OCI-LY7 (cell line): ENCODE results near the gene RPRD2. TPM values are rescaled to one million over a fixed set of nuclear protein-coding genes. Genes with fewer than 3 reads are reported as not detected.

Experiments used
- BruUV-seq: library from RNA; stranded (reverse); fragments of 400-500 nt; replicated peaks from 2 replicates; lab custom pipeline; 2021; lab: Mats Ljungman, UMichigan
- CTCF ChIA-PET: fragments of 300-600 bp; sonication (Branson Sonifier 250); formaldehyde crosslinking; loops from one replicate; lab custom pipeline; 2022; ENCODE audit warnings: antibody characterized with exemption; ENCODE audit not compliant: unreplicated experiment; lab: Charles Lee
- POLR2A ChIA-PET: fragments of 300-600 bp; sonication (Branson Sonifier 250); formaldehyde crosslinking; loops from one replicate; lab custom pipeline; 2022; ENCODE audit warnings: antibody characterized with exemption; lab: Charles Lee
- DNase-seq: peaks from one replicate; pipeline ENCODE4 v3.0.0-alpha.2; 2015; ENCODE audit warnings: low spot score
- H2AFZ ChIP-seq: fragments of 200-600 bp; sonication (generic), shearing (Covaris generic); 2 replicates; pipeline ENCODE4 v1.6.1; 2014; ENCODE audit warnings: mild to moderate bottlenecking, antibody characterized with exemption, low read length, moderate library complexity
- H3K27ac ChIP-seq: fragments of 200-600 bp; sonication (generic); 2 replicates; pipeline ENCODE4 v1.5.1; 2014; ENCODE audit warnings: mixed run types, low read depth, mild to moderate bottlenecking, moderate library complexity, low read length, inconsistent platforms; ENCODE audit not compliant: poor library complexity, severe bottlenecking
- H3K36me3 ChIP-seq: fragments of 200-600 bp; sonication (generic); 2 replicates; pipeline ENCODE4 v1.6.1; 2014; ENCODE audit warnings: mild to moderate bottlenecking, antibody characterized with exemption, low read length, moderate library complexity, mixed read lengths; ENCODE audit not compliant: insufficient read depth
- H3K4me1 ChIP-seq: fragments of 200-600 bp; sonication (generic); 2 replicates; pipeline ENCODE4 v1.5.1; 2014; ENCODE audit warnings: mild to moderate bottlenecking, low read length; ENCODE audit not compliant: insufficient read depth, poor library complexity, severe bottlenecking
- H3K4me2 ChIP-seq: fragments of 200-600 bp; sonication (generic); 2 replicates; pipeline ENCODE4 v1.6.1; 2014; ENCODE audit warnings: mild to moderate bottlenecking, low read length
- H3K4me3 ChIP-seq: fragments of 200-600 bp; sonication (generic); 2 replicates; pipeline ENCODE4 v1.5.1; 2014; ENCODE audit warnings: mild to moderate bottlenecking, low read depth, low read length; ENCODE audit not compliant: poor library complexity, severe bottlenecking
- H3K79me2 ChIP-seq: fragments of 200-600 bp; sonication (generic); 2 replicates; pipeline ENCODE4 v1.6.1; 2016; ENCODE audit warnings: low read depth, mild to moderate bottlenecking, low read length, moderate library complexity, mixed read lengths; ENCODE audit not compliant: insufficient read depth
- H3K9me2 ChIP-seq: fragments of 200-600 bp; sonication (generic); 2 replicates; pipeline ENCODE4 v1.6.1; 2016; ENCODE audit warnings: mild to moderate bottlenecking, low read length, mixed read lengths; ENCODE audit not compliant: insufficient read depth
- H3K9me3 ChIP-seq: fragments of 200-600 bp; sonication (generic); 2 replicates; pipeline ENCODE4 v1.6.1; 2014; ENCODE audit warnings: mild to moderate bottlenecking, mixed run types, low read length, mixed read lengths
- H4K20me1 ChIP-seq: fragments of 200-600 bp; sonication (generic); 2 replicates; pipeline ENCODE4 v1.6.1; 2014; ENCODE audit warnings: mild to moderate bottlenecking, antibody characterized with exemption, low read length, moderate library complexity, mixed read lengths; ENCODE audit not compliant: insufficient read depth
- CTCF ChIP-seq: fragments of 200-600 bp; sonication (generic); conservative IDR thresholded peaks from 2 replicates; pipeline ENCODE4 v1.5.1; 2014; ENCODE audit warnings: mild to moderate bottlenecking, antibody characterized with exemption, low read length, moderate library complexity, mixed read lengths
- EZH2phosphoT487 ChIP-seq: fragments of 200-600 bp; sonication (generic); IDR thresholded peaks from 2 replicates; pipeline ENCODE4 v1.6.1; 2018; ENCODE audit warnings: low read depth, borderline replicate concordance, mild to moderate bottlenecking, mixed run types, antibody characterized with exemption, low read length, moderate library complexity, mixed read lengths
- intact Hi-C: fragments of 100-400 bp; cut with micrococcal nuclease; formaldehyde crosslinking; loops from one replicate; pipeline ENCODE4 v1.10.0; 2022; ENCODE audit not compliant: unreplicated experiment
- total RNA-seq, 2 experiments: library from RNA; depleted of rRNA in 1 of 2; stranded (reverse); fragments of >200 nt in 1 of 2; shearing (Covaris generic) in 1 of 2; gene quantifications; 2 replicates each; pipeline ENCODE4 v1.2.3, GENCODE V29; 2014 to 2022

The RPRD2 gene
- total RNA-seq, 2 experiments from 2014 or later = 17.0 to 39.7 TPM

- H3K36me3 ChIP-seq = peaks cover 69% of the 10 kb centered on the region
- BruUV-seq = no TSS peak
Observed at GRCh38 chr1:150493175-150493574, 129.2 kb downstream of the RPRD2 start.

GRCh38 chr1:150498342-150498741, 134.4 kb downstream of the RPRD2 start:
- peaks cover 63% of the 10 kb centered on the region for H3K36me3 ChIP-seq
- no peaks in the 10 kb centered on the region for H4K20me1 ChIP-seq
- no peak overlapping the region for H3K27ac ChIP-seq
- H3K4me1 ChIP-seq = no peaks in the 10 kb centered on the region
- ChIA-PET POLR2A (interaction anchor here (0.6 kb wide), 1 partner anchor 500 kb away, joined by 3 read pairs; no protein-coding TSS in a partner anchor), CTCF (no interaction called here)
- no peaks in the 10 kb centered on the region for H3K9me2 ChIP-seq
- H3K4me3 ChIP-seq = no peak overlapping the region
- H3K4me2 ChIP-seq = no peak overlapping the region
- no peak for DNase-seq
- TF ChIP-seq EZH2phosphoT487 (no peak), CTCF (no peak)
- no TSS peak for BruUV-seq
- H3K79me2 ChIP-seq = no peaks in the 10 kb centered on the region
- no peaks in the 10 kb centered on the region for H3K9me3 ChIP-seq
- intact Hi-C loops = no loop called here
- no peak overlapping the region for H2AFZ ChIP-seq

More at GRCh38 chr1:150493175-150493574, 129.2 kb downstream of the RPRD2 start:
- Histone ChIP-seq H3K79me2 (peaks cover 8% of the 10 kb centered on the region; the same call in 1 of the 2 replicates), H3K4me1 (peaks cover 6% of the 10 kb centered on the region), H3K9me2 (no peaks in the 10 kb centered on the region), H4K20me1 (no peaks in the 10 kb centered on the region), H3K27ac (no peak overlapping the region), H3K9me3 (no peaks in the 10 kb centered on the region), H3K4me2 (no peak overlapping the region), H3K4me3 (no peak overlapping the region), H2AFZ (no peak overlapping the region)
- no peak for DNase-seq
- ChIA-PET POLR2A (interaction anchor here (0.7 kb wide), 2 partner anchors 35 to 167 kb away, joined by 3 to 4 read pairs; no protein-coding TSS in a partner anchor), CTCF (no interaction called here)
- intact Hi-C loops = no loop called here
- TF ChIP-seq EZH2phosphoT487 (no peak), CTCF (no peak)

GRCh38 chr1:150505431-150505830, 141.5 kb downstream of the RPRD2 start:
- Histone ChIP-seq H3K9me2 (no peaks in the 10 kb centered on the region), H3K79me2 (no peaks in the 10 kb centered on the region), H3K27ac (no peak overlapping the region), H3K4me3 (no peak overlapping the region), H3K4me1 (peaks cover 5% of the 10 kb centered on the region), H3K36me3 (peaks cover 51% of the 10 kb centered on the region; the same call in 1 of the 2 replicates), H3K9me3 (no peaks in the 10 kb centered on the region), H4K20me1 (no peaks in the 10 kb centered on the region), H2AFZ (no peak overlapping the region), H3K4me2 (no peak overlapping the region)
- ChIA-PET POLR2A (no interaction called here), CTCF (no interaction called here)
- BruUV-seq = no TSS peak
- intact Hi-C loops = no loop called here
- DNase-seq = no peak
- TF ChIP-seq EZH2phosphoT487 (no peak), CTCF (no peak)
